BLaER1 treated with 17β-estradiol and CSF1 and Interleukin-3, amounts not matched to agents 10 nM and 100 nM (cell line): ENCODE data around the gene EIF4E2.
"Not testable (repeated sequence)": the region's sequence is repeated elsewhere in the genome, so short reads cannot be mapped to it uniquely, and the experiment has no call there.

ENCODE experiments used
- H3K27ac ChIP-seq, 11 experiments: shearing (Covaris generic); formaldehyde crosslinking; 2 replicates each; pipeline ENCODE4 v1.8.1; 2022
- H3K27me3 ChIP-seq, 11 experiments: shearing (Covaris generic); formaldehyde crosslinking; 2 replicates each; pipeline ENCODE4 v1.8.1; 2022
- H3K36me3 ChIP-seq, 11 experiments: shearing (Covaris generic); formaldehyde crosslinking; 2 replicates each; pipeline ENCODE4 v1.8.1; 2022
- H3K4me1 ChIP-seq, 10 experiments: shearing (Covaris generic); formaldehyde crosslinking; 2 replicates each; pipeline ENCODE4 v1.8.1; 2022
- H3K4me2 ChIP-seq, 11 experiments: shearing (Covaris generic); formaldehyde crosslinking; 2 replicates each; pipeline ENCODE4 v1.8.1; 2022
- H3K4me3 ChIP-seq, 10 experiments: shearing (Covaris generic); formaldehyde crosslinking; 2 replicates each; pipeline ENCODE4 v1.8.1; 2022
- H3K9ac ChIP-seq, 11 experiments: shearing (Covaris generic); formaldehyde crosslinking; 2 replicates each; pipeline ENCODE4 v1.8.1; 2022
- H3K9me3 ChIP-seq, 11 experiments: shearing (Covaris generic); formaldehyde crosslinking; replicated peaks in 1 of 11; 2 replicates each; pipeline ENCODE4 v1.8.1; 2022
- H4K20me1 ChIP-seq, 11 experiments: shearing (Covaris generic); formaldehyde crosslinking; 2 replicates each; pipeline ENCODE4 v1.8.1; 2022
- Cebpa-rat ChIP-seq, 11 experiments: shearing (Covaris generic); IDR thresholded peaks; 2 replicates each; pipeline ENCODE4 v1.8.1; 2022

The EIF4E2 gene

GRCh38 chr2:232556426-232556825 lies 5.9 kb downstream of the EIF4E2 start:
- Histone ChIP-seq H3K36me3 (peaks cover 71 to 95% (median 88%) of the 10 kb centered on the region in 11 experiments), H3K4me1 (peaks cover 10 to 43% (median 26%) of the 10 kb centered on the region in 10 experiments), H3K9me3 (no peaks in the 10 kb centered on the region), H3K27ac (no peak overlapping the region), H3K4me3 (no peak overlapping the region), H3K4me2 (no peak overlapping the region), H3K9ac (no peak overlapping the region), H3K27me3 (no peaks in the 10 kb centered on the region), H4K20me1 (peaks cover 31 to 86% (median 59%) of the 10 kb centered on the region in 11 experiments; a peak in 19 of 22 replicates)
- peak in 4 of 11 experiments; percentile 12 to 47 (median 34); a peak in 4 of 22 replicates for TF ChIP-seq Cebpa-rat (IDR thresholded peaks at IDR 0.05)

GRCh38 chr2:232562515-232563151 lies 12.1 kb downstream of the EIF4E2 start:
- Histone ChIP-seq H3K9me3 (no peaks in the 10 kb centered on the region), H3K4me2 (no peak overlapping the region), H3K4me1 (peaks cover 0 to 7% (median 0%) of the 10 kb centered on the region in 10 experiments; a peak in 5 of 20 replicates), H3K9ac (no peak overlapping the region), H3K27ac (no peak overlapping the region), H3K4me3 (no peak overlapping the region), H4K20me1 (peaks cover 0 to 59% (median 5%) of the 10 kb centered on the region in 11 experiments; a peak in 12 of 22 replicates), H3K36me3 (peaks cover 93 to 100% (median 97%) of the 10 kb centered on the region in 11 experiments), H3K27me3 (no peaks in the 10 kb centered on the region)
- TF ChIP-seq Cebpa-rat (IDR thresholded peaks at IDR 0.05): no peak

GRCh38 chr2:232563580-232563979 lies 13.1 kb downstream of the EIF4E2 start:
- Histone ChIP-seq H3K4me1 (peaks cover 0 to 17% (median 0%) of the 10 kb centered on the region in 10 experiments; a peak in 7 of 20 replicates), H3K4me3 (no peak overlapping the region), H3K9me3 (no peaks in the 10 kb centered on the region), H3K36me3 (peaks cover 93 to 100% (median 97%) of the 10 kb centered on the region in 11 experiments), H3K27ac (no peak overlapping the region), H3K4me2 (no peak overlapping the region), H4K20me1 (peaks cover 0 to 61% (median 4%) of the 10 kb centered on the region in 11 experiments; a peak in 8 of 22 replicates), H3K27me3 (no peaks in the 10 kb centered on the region), H3K9ac (no peak overlapping the region)
- TF ChIP-seq Cebpa-rat (IDR thresholded peaks at IDR 0.05): no peak

- Histone ChIP-seq H3K9me3 (no peaks in the 10 kb centered on the region), H3K27me3 (no peaks in the 10 kb centered on the region), H3K27ac (peak overlapping the region in 1 of 11 experiments; percentile 16; a peak in 1 of 22 replicates), H3K36me3 (peaks cover 95 to 100% (median 100%) of the 10 kb centered on the region in 11 experiments), H3K4me2 (peak overlapping the region in 2 of 11 experiments; percentile 19 to 54; a peak in 5 of 22 replicates), H3K4me1 (peaks cover 0 to 22% (median 0%) of the 10 kb centered on the region in 10 experiments; a peak in 7 of 20 replicates), H3K4me3 (no peak overlapping the region), H3K9ac (no peak overlapping the region), H4K20me1 (peaks cover 0 to 50% (median 5%) of the 10 kb centered on the region in 11 experiments; a peak in 8 of 22 replicates)
- no peak for TF ChIP-seq Cebpa-rat (IDR thresholded peaks at IDR 0.05)
Measured at GRCh38 chr2:232567721-232568120, 17.2 kb downstream of the EIF4E2 start.

- TF ChIP-seq Cebpa-rat (IDR thresholded peaks at IDR 0.05): no peak
- Histone ChIP-seq H3K36me3 (peaks cover 95 to 100% (median 100%) of the 10 kb centered on the region in 11 experiments), H3K9me3 (no peaks in the 10 kb centered on the region), H3K4me2 (peak overlapping the region in 2 of 11 experiments; percentile 19 to 54; a peak in 4 of 22 replicates), H3K4me3 (no peak overlapping the region), H3K4me1 (peaks cover 0 to 22% (median 0%) of the 10 kb centered on the region in 10 experiments; a peak in 7 of 20 replicates), H3K27ac (peak overlapping the region in 1 of 11 experiments; percentile 36; a peak in 2 of 22 replicates), H3K27me3 (no peaks in the 10 kb centered on the region), H4K20me1 (peaks cover 0 to 49% (median 3%) of the 10 kb centered on the region in 11 experiments; a peak in 8 of 22 replicates), H3K9ac (no peak overlapping the region)
Measured at GRCh38 chr2:232568161-232568560, 17.7 kb downstream of the EIF4E2 start.

GRCh38 chr2:232569541-232569940 lies 19.1 kb downstream of the EIF4E2 start:
- Histone ChIP-seq H3K9me3 (no peaks in the 10 kb centered on the region), H3K27me3 (no peaks in the 10 kb centered on the region), H3K4me3 (no peak overlapping the region), H3K4me1 (peaks cover 0 to 22% (median 0%) of the 10 kb centered on the region in 10 experiments; a peak in 7 of 20 replicates), H3K36me3 (peaks cover 93 to 100% (median 99%) of the 10 kb centered on the region in 11 experiments), H3K4me2 (no peak overlapping the region), H3K9ac (no peak overlapping the region), H3K27ac (no peak overlapping the region), H4K20me1 (peaks cover 0 to 50% (median 0%) of the 10 kb centered on the region in 11 experiments; a peak in 8 of 22 replicates)
- TF ChIP-seq Cebpa-rat (IDR thresholded peaks at IDR 0.05): no peak

- H3K4me1 ChIP-seq: peaks cover 0 to 22% (median 0%) of the 10 kb centered on the region in 10 experiments; a peak in 7 of 20 replicates
Measured at GRCh38 chr2:232570481-232570880, 20.0 kb downstream of the EIF4E2 start.

GRCh38 chr2:232571026-232571474 lies 20.6 kb downstream of the EIF4E2 start:
- H3K27ac ChIP-seq: no peak overlapping the region

More at GRCh38 chr2:232570481-232570880, 20.0 kb downstream of the EIF4E2 start:
- not testable (repeated sequence) for H3K9me3 ChIP-seq, H3K9ac ChIP-seq, H3K4me2 ChIP-seq, H3K4me3 ChIP-seq, H3K27ac ChIP-seq, H3K27me3 ChIP-seq
- peaks cover 0 to 50% (median 0%) of the 10 kb centered on the region in 11 experiments; a peak in 8 of 22 replicates for H4K20me1 ChIP-seq
- peaks cover 93 to 100% (median 99%) of the 10 kb centered on the region in 11 experiments for H3K36me3 ChIP-seq

GRCh38 chr2:232573042-232573441 lies 22.6 kb downstream of the EIF4E2 start:
- no peaks in the 10 kb centered on the region for H3K9me3 ChIP-seq
- peaks cover 0 to 37% (median 0%) of the 10 kb centered on the region in 11 experiments; a peak in 8 of 22 replicates for H4K20me1 ChIP-seq
- no peak for TF ChIP-seq Cebpa-rat (IDR thresholded peaks at IDR 0.05)
- H3K27me3 ChIP-seq: no peaks in the 10 kb centered on the region
- H3K9ac ChIP-seq: no peak overlapping the region
- H3K27ac ChIP-seq: no peak overlapping the region
- no peak overlapping the region for H3K4me2 ChIP-seq
- H3K36me3 ChIP-seq: peaks cover 72 to 99% (median 88%) of the 10 kb centered on the region in 11 experiments
- no peak overlapping the region for H3K4me3 ChIP-seq
- peaks cover 0 to 14% (median 2%) of the 10 kb centered on the region in 10 experiments; a peak in 9 of 20 replicates for H3K4me1 ChIP-seq

More at GRCh38 chr2:232571026-232571474, 20.6 kb downstream of the EIF4E2 start:
- Histone ChIP-seq H3K36me3 (peaks cover 87 to 99% (median 96%) of the 10 kb centered on the region in 11 experiments), H3K9ac (no peak overlapping the region), H3K4me2 (no peak overlapping the region), H3K4me1 (peaks cover 0 to 22% (median under 1%) of the 10 kb centered on the region in 10 experiments; a peak in 7 of 20 replicates), H3K27me3 (no peaks in the 10 kb centered on the region), H3K9me3 (no peaks in the 10 kb centered on the region), H3K4me3 (no peak overlapping the region), H4K20me1 (peaks cover 0 to 50% (median 0%) of the 10 kb centered on the region in 11 experiments; a peak in 8 of 22 replicates)
- no peak for TF ChIP-seq Cebpa-rat (IDR thresholded peaks at IDR 0.05)
